IMR-90 (cell line): ENCODE data around the gene FAM240A. TPM values are rescaled to one million over a fixed set of nuclear protein-coding genes. Genes with fewer than 3 reads are reported as not detected.

Source experiments
- ATAC-seq: fragments of 200-7000 bp; cut with Tn5 transposase; 2 replicates; pipeline ENCODE4 v1.9.1; 2020; ENCODE audit warnings: low read depth, mild to moderate bottlenecking, moderate library complexity
- BruUV-seq: library from RNA; stranded (reverse); fragments of 400-500 nt; replicated peaks from 2 replicates; lab custom pipeline; 2021; lab: Mats Ljungman, UMichigan
- CTCF ChIA-PET: fragments of 300-600 bp; formaldehyde crosslinking; extraction: SDS; loops from one replicate; lab custom pipeline; 2021; ENCODE audit warnings: antibody characterized with exemption; lab: Yijun Ruan, JAX
- POLR2A ChIA-PET: fragments of 300-600 bp; sonication (Branson Sonifier 250); formaldehyde crosslinking; loops from one replicate; lab custom pipeline; 2022; ENCODE audit warnings: antibody characterized with exemption; ENCODE audit not compliant: unreplicated experiment; lab: Charles Lee
- DNase-seq: peaks from one replicate; pipeline ENCODE4 v3.0.0; 2013
- H2AFZ ChIP-seq: replicated peaks from 2 replicates; pipeline ENCODE3; 2013; ENCODE audit warnings: low read length, mild to moderate bottlenecking; ENCODE audit not compliant: poor library complexity
- H2AK5ac ChIP-seq: 2 replicates; pipeline ENCODE4 v1.6.1; 2013; ENCODE audit warnings: low read depth, low read length, inconsistent platforms
- H2AK9ac ChIP-seq: replicated peaks from 2 replicates; pipeline ENCODE3; 2013; ENCODE audit warnings: mild to moderate bottlenecking, low read depth, low read length, moderate library complexity; ENCODE audit not compliant: poor library complexity
- H2BK120ac ChIP-seq: 2 replicates; pipeline ENCODE4 v1.6.1; 2013; ENCODE audit warnings: low read depth, low read length, inconsistent platforms
- H2BK15ac ChIP-seq: 3 replicates; pipeline ENCODE4 v1.6.1; 2013; ENCODE audit warnings: low read depth, low read length, inconsistent platforms
- H2BK20ac ChIP-seq: 2 replicates; pipeline ENCODE4 v1.6.1; 2013; ENCODE audit warnings: low read depth, mild to moderate bottlenecking, inconsistent platforms, low read length, moderate library complexity
- H2BK5ac ChIP-seq: 2 replicates; pipeline ENCODE4 v1.6.1; 2013; ENCODE audit warnings: mild to moderate bottlenecking, low read depth, low read length, inconsistent platforms; ENCODE audit not compliant: poor library complexity, severe bottlenecking
- H3K14ac ChIP-seq: replicated peaks from 2 replicates; pipeline ENCODE4 v1.6.1; 2013; ENCODE audit warnings: low read depth, low read length, inconsistent platforms
- H3K18ac ChIP-seq: 2 replicates; pipeline ENCODE4 v1.6.1; 2013; ENCODE audit warnings: low read depth, low read length, control low read depth
- H3K23ac ChIP-seq: 2 replicates; pipeline ENCODE4 v1.6.1; 2013; ENCODE audit warnings: low read depth, low read length, inconsistent platforms
- H3K27ac ChIP-seq: 2 replicates; pipeline ENCODE4 v1.5.1; 2013; ENCODE audit warnings: mild to moderate bottlenecking, control low read depth, low read length; ENCODE audit not compliant: insufficient read depth
- H3K27me3 ChIP-seq: 2 replicates; pipeline ENCODE4 v1.6.1; 2013; ENCODE audit warnings: low read length; ENCODE audit not compliant: control insufficient read depth, insufficient read depth
- H3K36me3 ChIP-seq: 2 replicates; pipeline ENCODE4 v1.6.1; 2013; ENCODE audit warnings: low read length, mixed read lengths; ENCODE audit not compliant: control insufficient read depth, insufficient read depth
- H3K4ac ChIP-seq: 2 replicates; pipeline ENCODE4 v1.6.1; 2013; ENCODE audit warnings: low read depth, low read length, inconsistent platforms
- H3K4me1 ChIP-seq: 2 replicates; pipeline ENCODE4 v1.6.1; 2013; ENCODE audit warnings: low read length, mixed read lengths; ENCODE audit not compliant: control insufficient read depth, insufficient read depth
- H3K4me2 ChIP-seq: 2 replicates; pipeline ENCODE4 v1.6.1; 2013; ENCODE audit warnings: low read depth, mild to moderate bottlenecking, control low read depth, low read length, moderate library complexity
- H3K4me3 ChIP-seq: 2 replicates; pipeline ENCODE4 v1.5.1; 2013; ENCODE audit warnings: low read depth, mild to moderate bottlenecking, control low read depth, low read length, moderate library complexity; ENCODE audit not compliant: insufficient read depth
- H3K56ac ChIP-seq: 2 replicates; pipeline ENCODE4 v1.6.1; 2013; ENCODE audit warnings: low read length, inconsistent platforms; ENCODE audit not compliant: insufficient read depth; ENCODE audit errors: extremely low read depth
- H3K79me1 ChIP-seq, 2 experiments: 2 replicates each; pipeline ENCODE4 v1.6.1; 2013; ENCODE audit warnings: low read length in 2 of 2, inconsistent platforms in 1 of 2, low read depth in 1 of 2
- H3K9ac ChIP-seq: 2 replicates; pipeline ENCODE4 v1.6.1; 2013; ENCODE audit warnings: low read depth, low read length, control low read depth
- H3K9me1 ChIP-seq: 2 replicates; pipeline ENCODE4 v1.6.1; 2013; ENCODE audit warnings: low read length, inconsistent platforms; ENCODE audit not compliant: insufficient read depth
- H3K9me3 ChIP-seq: 2 replicates; pipeline ENCODE4 v1.6.1; 2013; ENCODE audit warnings: low read length; ENCODE audit not compliant: control insufficient read depth, insufficient read depth
- H4K20me1 ChIP-seq: 2 replicates; pipeline ENCODE4 v1.6.1; 2013; ENCODE audit warnings: low read length, inconsistent platforms; ENCODE audit not compliant: insufficient read depth
- H4K5ac ChIP-seq: 2 replicates; pipeline ENCODE4 v1.6.1; 2013; ENCODE audit warnings: mild to moderate bottlenecking, low read depth, low read length, control low read depth
- H4K8ac ChIP-seq, 2 experiments: 2 replicates each; pipeline ENCODE4 v1.6.1; 2013; ENCODE audit warnings: low read depth in 2 of 2, low read length in 2 of 2, control low read depth in 1 of 2, inconsistent platforms in 1 of 2
- H4K91ac ChIP-seq: 2 replicates; pipeline ENCODE4 v1.6.1; 2013; ENCODE audit warnings: low read depth, low read length, inconsistent platforms; ENCODE audit not compliant: insufficient read depth
- BHLHE40 ChIP-seq: fragments of 150-350 bp; IDR thresholded peaks from 2 replicates; pipeline ENCODE4 v1.6.1; 2016; ENCODE audit warnings: mild to moderate bottlenecking, low read depth, low read length
- CEBPB ChIP-seq: IDR thresholded peaks from 2 replicates; pipeline ENCODE4 v1.6.1; 2012; ENCODE audit warnings: low read depth, low read length, improper control_type of control experiment
- CTCF ChIP-seq: conservative IDR thresholded peaks from 2 replicates; pipeline ENCODE4 v1.5.1; 2012; ENCODE audit warnings: mild to moderate bottlenecking, low read depth, low read length, improper control_type of control experiment
- FOS ChIP-seq: fragments of 150-350 bp; IDR thresholded peaks from 2 replicates; pipeline ENCODE4 v1.6.1; 2016; ENCODE audit warnings: low read depth, low read length
- MAZ ChIP-seq: IDR thresholded peaks from 2 replicates; pipeline ENCODE4 v1.6.1; 2012; ENCODE audit warnings: low read depth, mild to moderate bottlenecking, low read length, improper control_type of control experiment, moderate library complexity, borderline replicate concordance
- NFE2L2 ChIP-seq: fragments of 150-350 bp; IDR thresholded peaks from 2 replicates; pipeline ENCODE4 v1.6.1; 2016; ENCODE audit warnings: low read depth, mild to moderate bottlenecking, low read length
- POLR2A ChIP-seq: IDR thresholded peaks from 2 replicates; pipeline ENCODE4 v1.6.1; 2012; ENCODE audit warnings: mild to moderate bottlenecking, low read depth, low read length
- RAD21 ChIP-seq: IDR thresholded peaks from 2 replicates; pipeline ENCODE4 v1.6.1; 2012; ENCODE audit warnings: low read length, improper control_type of control experiment
- WGBS, 2 experiments: methylation state at CpG; one replicate each; pipeline versions ENCODE4 v1.1.5 to v1.1.7; 2013; ENCODE audit warnings: missing lambda C conversion rate in 2 of 2; ENCODE audit not compliant: insufficient read length in 1 of 2; ENCODE audit errors: extremely low coverage in 2 of 2; 5-methylcytosine and 5-hydroxymethylcytosine counted together
- dilution Hi-C: fragments of 300-500 bp; cut with HindIII; formaldehyde crosslinking; loops from one replicate; pipeline ENCODE4 v1.14.3; 2018; ENCODE audit warnings: low sequenced_read_pairs; ENCODE audit not compliant: unreplicated experiment
- in situ Hi-C: fragments of 300-500 bp; cut with MboI; formaldehyde crosslinking; loops from 3 replicates; pipeline ENCODE4 v1.14.3; 2019; ENCODE audit warnings: low sequenced_read_pairs, inconsistent platforms, mixed read lengths
- intact Hi-C: fragments of 100-400 bp; cut with micrococcal nuclease; formaldehyde crosslinking; loops from 2 replicates; pipeline ENCODE4 v1.10.0; 2022
- polyA plus RNA-seq, 3 experiments: library from polyadenylated mRNA; depleted of rRNA; stranded (reverse); fragments of >200 nt; gene quantifications; 2 replicates each; pipeline ENCODE4 v1.2.3, GENCODE V29; 2012; ENCODE audit warnings: low replicate concordance in 1 of 3
- total RNA-seq: library from RNA; depleted of rRNA; stranded (reverse); fragments of >200 nt; gene quantifications from 2 replicates; pipeline ENCODE4 v1.2.3, GENCODE V29; 2012

The FAM240A gene
- total and polyA plus RNA-seq, 2 of the 4 experiments (the other 2 are of a cell fraction): not detected

DNA sequence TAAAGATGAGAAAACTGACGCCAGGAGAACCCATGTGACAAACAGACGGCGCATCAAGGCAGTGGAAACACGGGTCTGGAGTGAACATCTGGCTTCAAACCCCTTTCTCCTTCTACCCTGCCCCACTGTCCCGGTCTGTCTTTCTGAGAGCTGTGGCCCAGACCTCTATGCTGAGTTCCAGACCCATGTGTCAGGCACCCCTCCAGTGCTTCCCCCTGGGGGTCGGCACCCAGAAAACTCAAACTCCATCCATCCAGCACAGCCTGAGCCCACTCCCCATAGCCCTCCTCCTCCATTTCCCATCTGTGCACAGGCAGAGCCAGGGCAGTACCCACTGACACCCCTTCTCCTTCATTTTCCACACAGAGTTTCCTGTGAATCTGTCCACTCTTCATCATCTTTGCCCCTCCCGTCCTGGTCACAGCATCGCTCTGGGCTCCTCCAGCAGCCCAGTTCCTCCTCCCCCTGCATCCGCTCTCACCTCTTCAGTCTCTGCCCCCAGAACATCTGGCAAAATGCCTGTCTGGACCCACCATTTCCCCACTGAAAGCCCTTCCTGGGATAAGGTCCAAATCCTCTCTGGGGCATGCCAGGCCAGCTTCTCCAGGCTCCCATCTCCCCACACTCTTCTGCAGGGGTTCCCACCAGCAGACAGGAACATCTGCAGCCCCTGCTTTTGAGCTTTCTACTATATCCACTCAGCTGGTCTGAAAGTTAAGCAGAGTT lies 2.9 kb downstream of the FAM240A start:
- H3K9me3 ChIP-seq: no peaks in the 10 kb centered on the region
- H2AK5ac ChIP-seq: no peak overlapping the region
- H3K4me2 ChIP-seq: no peak overlapping the region
- H2AK9ac ChIP-seq: no peak overlapping the region
- no peak overlapping the region for H4K91ac ChIP-seq
- H3K4me1 ChIP-seq: no peaks in the 10 kb centered on the region; the same call in 1 of the 2 replicates
- 56% methylated on average over 9 of the region's 9 CpGs; no CpG with 5 or more reads in 1 of the 2 experiments for WGBS, 2 experiments
- H3K9me1 ChIP-seq: no peaks in the 10 kb centered on the region
- DNase-seq: no peak
- H3K4me3 ChIP-seq: no peak overlapping the region
- no TSS peak for BruUV-seq
- H3K18ac ChIP-seq: no peak overlapping the region
- no peak overlapping the region for H2BK20ac ChIP-seq
- dilution Hi-C loops: no loop called here
- H3K36me3 ChIP-seq: no peaks in the 10 kb centered on the region
- H2BK120ac ChIP-seq: no peak overlapping the region
- no peak overlapping the region for H2AFZ ChIP-seq
- H4K5ac ChIP-seq: no peak overlapping the region
- no peak overlapping the region for H2BK5ac ChIP-seq
- no peak for ATAC-seq
- ChIA-PET CTCF (no interaction called here), POLR2A (no interaction called here)
- intact Hi-C loops: no loop called here
- in situ Hi-C loops: no loop called here
- no peaks in the 10 kb centered on the region for H4K20me1 ChIP-seq
- H3K27ac ChIP-seq: no peak overlapping the region
- TF ChIP-seq CTCF (no peak), CEBPB (no peak), NFE2L2 (no peak), MAZ (no peak), FOS (no peak), POLR2A (no peak), RAD21 (no peak), BHLHE40 (no peak)
- H3K14ac ChIP-seq: no peak overlapping the region
- H3K79me1 ChIP-seq: no peaks in the 10 kb centered on the region
- H3K9ac ChIP-seq: no peak overlapping the region
- no peak overlapping the region for H3K56ac ChIP-seq
- H2BK15ac ChIP-seq: no peak overlapping the region
- no peak overlapping the region for H4K8ac ChIP-seq
- H3K27me3 ChIP-seq: peaks cover 36% of the 10 kb centered on the region
- H3K4ac ChIP-seq: no peak overlapping the region
- no peak overlapping the region for H3K23ac ChIP-seq
